ENCODE measurements around the gene VAMP5. TPM values are rescaled to one million over a fixed set of nuclear protein-coding genes. Genes with fewer than 3 reads are reported as not detected.

The VAMP5 gene
- total RNA-seq, 1 experiment from 2014 or later = 1.9 TPM

DNA sequence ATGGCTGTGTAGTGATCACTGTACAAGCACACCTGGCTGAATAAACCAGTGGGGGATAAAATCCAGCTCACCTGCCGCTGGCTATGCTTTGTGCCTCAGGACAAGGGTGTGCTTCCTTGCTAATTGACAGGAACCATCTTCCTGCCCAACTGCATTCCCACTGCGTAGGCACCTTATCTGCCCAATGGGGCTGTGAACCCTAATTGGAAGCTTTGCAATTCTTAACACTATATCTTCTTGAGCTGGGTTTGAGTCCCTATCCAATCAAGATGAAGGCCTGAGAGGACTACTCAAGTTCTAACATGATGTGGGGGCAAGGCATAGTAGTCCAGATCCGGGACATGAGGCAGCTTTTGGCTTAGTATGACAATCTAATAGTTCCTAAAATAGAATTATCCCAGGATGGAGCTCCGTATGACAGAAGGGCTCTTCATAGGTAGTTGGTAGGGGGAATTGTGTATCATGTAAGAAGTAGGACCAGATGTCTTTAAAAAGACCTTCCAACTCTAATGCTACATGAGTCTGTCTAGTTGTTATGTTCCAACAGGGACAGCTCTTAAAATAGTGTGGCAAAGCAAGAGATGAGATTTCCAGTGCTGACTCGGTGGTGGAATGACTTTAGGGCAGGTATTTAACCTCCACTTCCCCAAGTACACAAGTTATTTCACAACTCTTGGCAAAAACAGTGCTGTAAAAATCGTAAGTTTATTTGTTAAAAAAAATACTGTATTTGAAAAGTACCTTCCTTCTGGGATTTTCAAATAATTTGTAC is 20.5 kb downstream of the VAMP5 start:
- ChIA-PET RAD21 (ENCODE audit: low non-redundant PET in 1 of 2, low total read pairs in 2 of 2, uncharacterized antibody in 2 of 2, unreplicated experiment in 2 of 2) (no interaction called here), CTCF (no interaction called here), POLR2A (interaction anchor here (0.5 to 1.8 kb wide), 5 partner anchors 9 to 27 kb away, joined by 3 to 7 read pairs (median 4); partner anchors contain the start of genes RNF181, USP39 and VAMP8)
- Histone ChIP-seq H3K4me2 (ENCODE audit: low read length) (no peak overlapping the region), H3K9me3 (ENCODE audit: control insufficient read depth in 1 of 2, insufficient read depth in 1 of 2, low read depth in 1 of 2, low read length in 2 of 2) (no peaks in the 10 kb centered on the region), H3K27me3 (ENCODE audit: insufficient read depth, low read length) (no peaks in the 10 kb centered on the region), H3K9me2 (ENCODE audit: insufficient read depth) (no peaks in the 10 kb centered on the region), H3K79me2 (ENCODE audit: insufficient read depth, low read length) (no peaks in the 10 kb centered on the region; the same call in 1 of the 2 replicates), H3K9ac (ENCODE audit: low read length) (no peak overlapping the region), H2AFZ (ENCODE audit: low read depth, low read length, poor library complexity, severe bottlenecking) (no peak overlapping the region), H3K36me3 (ENCODE audit: control insufficient read depth in 1 of 2, insufficient read depth in 2 of 2, low read length in 2 of 2) (peaks cover 6 to 16% of the 10 kb centered on the region in 2 experiments), H3K4me3 (replicated peaks in 1 of 2; ENCODE audit: low read depth in 1 of 2, low read length in 2 of 2) (no peak overlapping the region), H3K27ac (ENCODE audit: low read depth, low read length) (no peak overlapping the region), H4K20me1 (ENCODE audit: insufficient read depth) (no peaks in the 10 kb centered on the region), H3K4me1 (ENCODE audit: control insufficient read depth in 1 of 2, insufficient read depth in 2 of 2, low read length in 2 of 2) (peaks cover 8 to 17% of the 10 kb centered on the region in 2 experiments)
- DNase-seq (ENCODE audit: low read depth, low spot score) (no peak), ATAC-seq (no peak)
- BruUV-seq (replicated peaks) = no TSS peak
- intact Hi-C loops (cut with micrococcal nuclease) = loop anchor here (5.0 kb wide), 1 partner anchor 192 kb away; the partner anchor contains the start of gene CAPG
- TF ChIP-seq, protein P1, sequence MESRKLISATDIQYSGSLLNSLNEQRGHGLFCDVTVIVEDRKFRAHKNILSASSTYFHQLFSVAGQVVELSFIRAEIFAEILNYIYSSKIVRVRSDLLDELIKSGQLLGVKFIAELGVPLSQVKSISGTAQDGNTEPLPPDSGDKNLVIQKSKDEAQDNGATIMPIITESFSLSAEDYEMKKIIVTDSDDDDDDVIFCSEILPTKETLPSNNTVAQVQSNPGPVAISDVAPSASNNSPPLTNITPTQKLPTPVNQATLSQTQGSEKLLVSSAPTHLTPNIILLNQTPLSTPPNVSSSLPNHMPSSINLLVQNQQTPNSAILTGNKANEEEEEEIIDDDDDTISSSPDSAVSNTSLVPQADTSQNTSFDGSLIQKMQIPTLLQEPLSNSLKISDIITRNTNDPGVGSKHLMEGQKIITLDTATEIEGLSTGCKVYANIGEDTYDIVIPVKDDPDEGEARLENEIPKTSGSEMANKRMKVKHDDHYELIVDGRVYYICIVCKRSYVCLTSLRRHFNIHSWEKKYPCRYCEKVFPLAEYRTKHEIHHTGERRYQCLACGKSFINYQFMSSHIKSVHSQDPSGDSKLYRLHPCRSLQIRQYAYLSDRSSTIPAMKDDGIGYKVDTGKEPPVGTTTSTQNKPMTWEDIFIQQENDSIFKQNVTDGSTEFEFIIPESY (IDR thresholded peaks at IDR 0.05; ENCODE audit: extremely low read depth, insufficient replicate concordance, low read length) = no peak
- TF ChIP-seq ZNF274 (IDR thresholded peaks at IDR 0.05; ENCODE audit: low read depth, low read length) (no peak), SIN3A (IDR thresholded peaks at IDR 0.05; ENCODE audit: low read depth) (no peak), EGR1 (IDR thresholded peaks at IDR 0.05; ENCODE audit: low read depth) (no peak), CBX3 (IDR thresholded peaks at IDR 0.05; ENCODE audit: low read depth) (no peak), POLR2A (IDR thresholded peaks at IDR 0.05; ENCODE audit: borderline replicate concordance, extremely low read depth, insufficient read depth, insufficient read length) (no peak), ELF1 (IDR thresholded peaks at IDR 0.05; ENCODE audit: borderline replicate concordance, low read depth) (no peak), EZH2 (IDR thresholded peaks at IDR 0.05) (no peak), JUND (IDR thresholded peaks at IDR 0.05) (no peak), EZH2phosphoT487 (IDR thresholded peaks at IDR 0.05; ENCODE audit: borderline replicate concordance) (no peak), FOSL1 (IDR thresholded peaks at IDR 0.05; ENCODE audit: low read depth) (no peak), TCF7L2 (IDR thresholded peaks at IDR 0.05; ENCODE audit: borderline replicate concordance, extremely low read depth, insufficient read depth, insufficient read length) (no peak), RAD21 (IDR thresholded peaks at IDR 0.05; ENCODE audit: low read depth) (no peak), SRF (IDR thresholded peaks at IDR 0.05; ENCODE audit: low read depth) (no peak), ZFX (IDR thresholded peaks at IDR 0.05) (no peak), SP1 (IDR thresholded peaks at IDR 0.05; ENCODE audit: low read depth) (no peak), POLR2AphosphoS5 (IDR thresholded peaks at IDR 0.05; ENCODE audit: low read depth, low read length) (no peak), CEBPB (IDR thresholded peaks at IDR 0.05; ENCODE audit: low read depth) (no peak)
- TF ChIP-seq, protein P2, sequence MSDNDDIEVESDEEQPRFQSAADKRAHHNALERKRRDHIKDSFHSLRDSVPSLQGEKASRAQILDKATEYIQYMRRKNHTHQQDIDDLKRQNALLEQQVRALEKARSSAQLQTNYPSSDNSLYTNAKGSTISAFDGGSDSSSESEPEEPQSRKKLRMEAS (IDR thresholded peaks at IDR 0.05) = no peak
- TF ChIP-seq, protein P3, sequence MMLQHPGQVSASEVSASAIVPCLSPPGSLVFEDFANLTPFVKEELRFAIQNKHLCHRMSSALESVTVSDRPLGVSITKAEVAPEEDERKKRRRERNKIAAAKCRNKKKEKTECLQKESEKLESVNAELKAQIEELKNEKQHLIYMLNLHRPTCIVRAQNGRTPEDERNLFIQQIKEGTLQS (IDR thresholded peaks at IDR 0.05) = no peak

Measured in HCT116 (cell line).